HG02840 (cell line): ENCODE data around the gene C1orf52.
A peak's percentile ranks its signal among the peaks of the same experiment; 100 is the strongest.

Experiments
- ATAC-seq: cut with Tn5 transposase; IDR thresholded peaks from one replicate; pipeline ENCODE4 v1.9.1; 2021; ENCODE audit warnings: mild to moderate bottlenecking, moderate library complexity, moderate number of reproducible peaks; ENCODE audit not compliant: unreplicated experiment, low FRiP score

The C1orf52 gene

GRCh38 chr1:85259118-85259911 lies at the start of gene C1orf52:
Gene C1orf52 (minus strand): TSS chr1:85259662. CDS start chr1:85259633, 29 bp downstream.
- ATAC-seq = peak; percentile 99

- ATAC-seq = no peak
Measured at GRCh38 chr1:85308833-85309350, 49.4 kb upstream of the C1orf52 start.

DNA sequence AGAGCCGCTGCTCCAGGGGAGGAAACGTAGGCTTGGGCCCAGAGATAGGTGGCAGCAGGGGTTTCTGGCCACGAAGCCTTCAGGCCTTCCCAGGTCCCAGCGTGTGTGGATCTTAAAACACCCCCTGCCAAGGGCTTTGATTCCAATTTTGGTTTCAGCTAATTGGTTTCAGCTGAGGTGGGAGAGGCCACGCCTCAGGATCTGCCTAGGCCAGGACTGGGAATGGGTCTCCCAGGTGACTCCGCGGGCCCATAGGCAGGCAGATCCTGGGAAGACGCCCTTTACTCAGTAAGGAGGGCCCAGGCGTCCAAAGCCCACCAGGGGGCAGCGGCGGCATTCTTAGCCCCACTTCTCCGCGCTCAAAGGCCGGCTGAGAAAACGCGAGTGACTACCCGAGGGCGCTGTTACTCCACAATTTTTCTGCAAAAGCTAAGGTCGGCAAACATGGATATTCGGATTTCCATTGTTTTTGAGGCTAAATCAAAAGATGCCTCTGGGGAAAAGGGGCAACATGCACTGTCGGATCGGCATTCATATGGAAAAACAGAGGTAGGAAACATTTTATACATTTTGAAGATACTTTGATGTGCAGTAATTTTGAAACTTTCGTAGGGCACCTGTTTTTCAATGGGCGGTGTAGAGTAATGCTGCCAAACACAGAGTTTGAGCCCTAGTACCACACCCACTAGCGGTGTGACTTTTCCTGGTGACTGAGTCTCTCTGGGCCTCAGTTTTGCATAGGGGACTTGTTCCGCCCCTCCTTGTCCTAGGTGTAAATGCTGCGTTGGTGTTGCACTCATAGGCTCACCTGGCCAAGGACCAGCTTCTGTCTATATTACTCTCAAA lies 48.7 kb upstream of the C1orf52 start:
- peak; percentile 67 for ATAC-seq

DNA sequence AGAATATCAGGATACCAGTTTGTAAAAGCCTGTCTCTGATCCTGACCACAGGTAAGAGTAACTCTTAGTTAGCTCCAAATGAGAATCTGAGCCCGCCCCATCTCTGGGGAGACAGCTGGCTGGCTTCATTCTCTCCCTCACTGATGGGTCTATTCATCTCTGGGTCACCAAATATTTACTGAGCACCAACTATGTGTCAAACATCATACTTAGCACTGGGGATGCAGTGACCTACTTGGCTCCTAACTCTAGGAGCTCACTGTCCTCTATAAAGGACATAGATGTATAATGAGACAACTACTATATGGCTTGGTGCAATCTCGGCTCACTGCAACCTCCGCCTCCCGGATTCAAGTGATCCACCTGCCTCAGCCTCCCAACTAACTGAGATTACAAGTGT lies 46.8 kb upstream of the C1orf52 start:
- ATAC-seq = no peak

DNA sequence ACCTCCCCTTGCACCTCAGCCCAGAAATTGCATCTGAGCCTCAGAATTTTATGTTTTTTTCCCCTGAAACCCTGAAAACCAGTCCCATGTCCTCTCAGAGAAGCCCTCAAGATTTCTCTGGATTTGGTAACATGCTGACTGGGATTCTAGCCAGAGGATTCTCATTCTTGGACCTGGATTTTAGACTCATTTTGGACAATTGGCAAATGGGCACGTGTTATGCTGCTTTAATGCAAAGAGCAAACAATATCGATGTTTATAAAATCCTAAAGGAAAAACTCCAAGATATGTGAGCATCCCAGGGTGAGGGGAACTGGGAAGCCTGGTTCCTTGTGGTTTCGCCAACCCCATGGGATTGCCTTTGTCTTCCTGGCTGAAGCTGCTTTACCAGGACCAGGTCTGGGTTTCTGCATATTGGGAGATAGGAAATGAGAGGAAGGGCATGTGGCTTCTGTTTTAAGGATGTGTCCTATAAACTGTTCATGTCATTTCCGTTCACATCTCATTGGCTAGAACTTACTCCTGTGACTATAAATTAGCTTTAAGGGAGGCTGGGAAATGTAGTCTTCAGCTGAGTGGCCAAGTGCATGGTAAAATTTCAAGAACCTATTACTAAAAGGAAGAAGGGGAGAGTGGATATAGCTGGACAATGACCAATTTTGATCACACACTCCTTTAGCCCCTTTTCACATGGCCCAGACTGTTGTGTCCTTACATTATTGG lies 44.1 kb upstream of the C1orf52 start:
- no peak for ATAC-seq

- no peak for ATAC-seq
Measured at GRCh38 chr1:85300140-85300539, 40.7 kb upstream of the C1orf52 start.

- ATAC-seq = peak; percentile 85
Measured at GRCh38 chr1:85297855-85298629, 38.6 kb upstream of the C1orf52 start.

DNA sequence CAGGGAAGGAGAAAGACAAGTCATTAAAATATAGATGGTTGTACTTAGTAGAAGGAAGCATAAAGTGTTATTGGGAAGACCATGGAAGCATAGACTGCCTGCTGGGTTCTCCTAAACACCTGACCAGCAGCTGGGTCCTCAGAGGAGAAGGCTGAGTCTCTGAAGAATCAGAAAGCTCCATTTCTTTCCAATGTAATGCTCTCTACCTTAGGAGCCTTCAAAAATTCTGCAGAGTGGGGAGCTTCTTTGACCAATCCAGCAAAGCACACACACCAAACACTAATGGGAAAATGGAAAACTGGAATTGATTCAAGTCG lies 38.0 kb upstream of the C1orf52 start:
- no peak for ATAC-seq

- no peak for ATAC-seq
Measured at GRCh38 chr1:85296980-85297379, 37.5 kb upstream of the C1orf52 start.

GRCh38 chr1:85295654-85296053 lies 36.2 kb upstream of the C1orf52 start:
- ATAC-seq = no peak

- ATAC-seq = no peak
Measured at GRCh38 chr1:85295006-85295431, 35.6 kb upstream of the C1orf52 start.

- no peak for ATAC-seq
Measured at GRCh38 chr1:85290826-85291225, 31.4 kb upstream of the C1orf52 start.

GRCh38 chr1:85289848-85290335 lies 30.4 kb upstream of the C1orf52 start:
- ATAC-seq = no peak

GRCh38 chr1:85289207-85289847 lies 29.9 kb upstream of the C1orf52 start:
- ATAC-seq = no peak

DNA sequence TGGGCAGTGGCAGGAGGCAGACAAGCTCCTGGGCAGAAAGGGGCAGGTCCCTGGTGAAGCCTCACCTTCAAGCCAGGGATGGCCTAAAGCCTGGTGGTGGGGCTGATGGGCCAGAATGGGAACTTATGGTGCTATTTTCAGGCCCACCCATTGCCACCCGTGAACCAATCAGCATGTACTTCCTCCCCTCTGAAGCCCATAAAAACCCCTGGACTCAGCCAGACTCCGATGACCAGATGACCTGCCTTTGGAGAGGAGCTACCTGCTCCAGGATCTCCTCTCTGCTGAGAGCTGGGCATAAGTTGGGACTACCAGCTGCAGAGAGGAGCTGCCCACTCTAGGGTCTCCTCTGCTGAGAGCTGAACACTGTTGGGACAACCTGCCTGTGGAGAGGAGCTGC lies 24.7 kb upstream of the C1orf52 start:
- ATAC-seq = no peak

DNA sequence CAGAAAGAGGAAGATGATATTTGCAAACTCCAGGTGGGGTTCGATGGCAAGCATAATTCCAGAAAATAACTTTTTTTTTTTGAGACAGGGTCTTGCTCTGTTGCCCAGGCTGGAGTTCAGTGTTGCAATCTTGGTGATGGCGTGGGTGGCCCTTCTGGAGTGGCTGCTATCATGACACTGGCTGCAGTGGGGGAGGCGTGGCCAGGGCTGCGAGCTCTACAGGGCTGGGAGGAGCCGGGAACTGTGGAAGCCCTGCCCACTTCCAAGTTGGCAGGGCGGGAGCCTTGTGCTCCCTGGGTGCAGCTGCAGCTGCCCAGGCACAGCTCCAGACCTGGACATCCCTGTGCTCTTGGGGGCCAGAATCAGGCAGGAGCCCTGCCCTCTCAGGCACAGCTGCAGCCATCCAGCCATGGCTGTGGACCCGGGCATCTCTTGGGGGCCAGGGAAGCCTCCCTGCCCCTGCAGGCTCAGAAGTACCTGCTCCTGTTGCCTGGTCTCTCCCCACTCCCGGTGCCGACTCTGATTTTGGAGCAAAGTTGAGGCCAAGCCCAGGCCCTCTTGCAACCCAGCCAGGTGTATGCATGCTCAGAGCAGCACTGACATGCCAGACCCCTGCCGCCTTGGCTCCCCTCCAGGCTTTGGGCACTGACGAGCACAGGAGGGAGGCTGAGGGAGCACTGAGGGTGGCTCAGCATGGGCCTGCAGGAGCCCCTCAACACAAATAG lies 24.2 kb upstream of the C1orf52 start:
- ATAC-seq = no peak

GRCh38 chr1:85282424-85282823 lies 23.0 kb upstream of the C1orf52 start:
- ATAC-seq = no peak

DNA sequence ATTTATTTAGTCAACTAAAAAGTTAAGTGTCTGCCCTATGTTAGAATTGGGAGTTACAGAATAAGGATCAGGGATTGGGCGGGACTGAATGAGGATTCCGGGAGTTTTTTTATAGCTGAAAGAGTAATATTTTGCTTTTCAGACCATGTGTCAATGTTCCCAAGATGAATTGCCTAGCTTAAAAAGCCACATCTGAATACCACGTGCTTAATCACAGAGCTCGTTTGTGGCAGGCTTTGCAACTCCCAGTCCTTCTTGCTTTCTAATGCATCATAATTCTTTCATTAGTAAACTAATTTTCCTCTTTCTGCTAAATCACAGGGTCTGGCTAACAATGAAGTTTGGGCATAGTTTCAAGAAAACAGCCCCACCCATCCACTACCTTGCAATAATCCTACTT lies 21.2 kb upstream of the C1orf52 start:
- no peak for ATAC-seq
